ENCODE measurements around the gene YPEL4. TPM values are rescaled to one million over a fixed set of nuclear protein-coding genes. Genes with fewer than 3 reads are reported as not detected.
A peak's percentile ranks its signal among the peaks of the same experiment; 100 is the strongest.

YPEL4 gene
- polyA plus RNA-seq, 1 experiment = 1.1 TPM

DNA sequence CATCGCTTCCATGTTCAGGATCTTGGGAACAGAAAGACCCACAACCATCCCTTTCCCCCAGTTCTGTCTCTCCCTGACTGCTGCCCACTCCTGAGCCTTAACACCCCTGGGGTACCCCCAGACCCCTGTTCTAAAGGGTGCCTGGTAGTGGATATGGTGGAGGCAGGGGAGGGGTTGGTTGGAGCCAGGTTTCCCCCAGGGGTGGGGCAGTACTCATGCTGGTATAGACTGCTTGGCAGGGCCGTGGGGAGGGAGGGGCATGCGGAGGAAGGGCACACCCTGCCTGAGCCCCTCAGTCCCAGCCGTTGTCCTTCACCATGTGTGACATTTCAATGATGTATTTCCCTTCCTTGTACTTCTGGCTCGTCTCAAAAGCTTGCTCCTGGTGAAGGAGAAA, 4.0 kb downstream of the YPEL4 start:
- TF ChIP-seq, protein P1, sequence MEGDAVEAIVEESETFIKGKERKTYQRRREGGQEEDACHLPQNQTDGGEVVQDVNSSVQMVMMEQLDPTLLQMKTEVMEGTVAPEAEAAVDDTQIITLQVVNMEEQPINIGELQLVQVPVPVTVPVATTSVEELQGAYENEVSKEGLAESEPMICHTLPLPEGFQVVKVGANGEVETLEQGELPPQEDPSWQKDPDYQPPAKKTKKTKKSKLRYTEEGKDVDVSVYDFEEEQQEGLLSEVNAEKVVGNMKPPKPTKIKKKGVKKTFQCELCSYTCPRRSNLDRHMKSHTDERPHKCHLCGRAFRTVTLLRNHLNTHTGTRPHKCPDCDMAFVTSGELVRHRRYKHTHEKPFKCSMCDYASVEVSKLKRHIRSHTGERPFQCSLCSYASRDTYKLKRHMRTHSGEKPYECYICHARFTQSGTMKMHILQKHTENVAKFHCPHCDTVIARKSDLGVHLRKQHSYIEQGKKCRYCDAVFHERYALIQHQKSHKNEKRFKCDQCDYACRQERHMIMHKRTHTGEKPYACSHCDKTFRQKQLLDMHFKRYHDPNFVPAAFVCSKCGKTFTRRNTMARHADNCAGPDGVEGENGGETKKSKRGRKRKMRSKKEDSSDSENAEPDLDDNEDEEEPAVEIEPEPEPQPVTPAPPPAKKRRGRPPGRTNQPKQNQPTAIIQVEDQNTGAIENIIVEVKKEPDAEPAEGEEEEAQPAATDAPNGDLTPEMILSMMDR (IDR thresholded peaks at IDR 0.05; ENCODE audit: low read depth, low read length) = no peak
- POLR2A ChIA-PET = no interaction called here
- H3K4me3 ChIP-seq (ENCODE audit: low read depth, low read length) = no peak overlapping the region
- peaks cover 21% of the 10 kb centered on the region for H3K27me3 ChIP-seq (ENCODE audit: control insufficient read depth, insufficient read depth, low read length)
- H3K27ac ChIP-seq (ENCODE audit: low read depth, low read length) = peak overlapping the region; percentile 11
- DNase-seq (ENCODE audit: low read depth, low spot score) = no peak
- CTCF ChIA-PET = interaction anchor here (1.4 to 7.1 kb wide), 8 partner anchors 75 to 879 kb away, joined by 4 to 227 read pairs (median 11); partner anchors contain the start of genes SLC43A1 and UBE2L6
- no peaks in the 10 kb centered on the region; the same call in 1 of the 2 replicates for H3K9me3 ChIP-seq (ENCODE audit: control insufficient read depth, insufficient read depth, low read length)

DNA sequence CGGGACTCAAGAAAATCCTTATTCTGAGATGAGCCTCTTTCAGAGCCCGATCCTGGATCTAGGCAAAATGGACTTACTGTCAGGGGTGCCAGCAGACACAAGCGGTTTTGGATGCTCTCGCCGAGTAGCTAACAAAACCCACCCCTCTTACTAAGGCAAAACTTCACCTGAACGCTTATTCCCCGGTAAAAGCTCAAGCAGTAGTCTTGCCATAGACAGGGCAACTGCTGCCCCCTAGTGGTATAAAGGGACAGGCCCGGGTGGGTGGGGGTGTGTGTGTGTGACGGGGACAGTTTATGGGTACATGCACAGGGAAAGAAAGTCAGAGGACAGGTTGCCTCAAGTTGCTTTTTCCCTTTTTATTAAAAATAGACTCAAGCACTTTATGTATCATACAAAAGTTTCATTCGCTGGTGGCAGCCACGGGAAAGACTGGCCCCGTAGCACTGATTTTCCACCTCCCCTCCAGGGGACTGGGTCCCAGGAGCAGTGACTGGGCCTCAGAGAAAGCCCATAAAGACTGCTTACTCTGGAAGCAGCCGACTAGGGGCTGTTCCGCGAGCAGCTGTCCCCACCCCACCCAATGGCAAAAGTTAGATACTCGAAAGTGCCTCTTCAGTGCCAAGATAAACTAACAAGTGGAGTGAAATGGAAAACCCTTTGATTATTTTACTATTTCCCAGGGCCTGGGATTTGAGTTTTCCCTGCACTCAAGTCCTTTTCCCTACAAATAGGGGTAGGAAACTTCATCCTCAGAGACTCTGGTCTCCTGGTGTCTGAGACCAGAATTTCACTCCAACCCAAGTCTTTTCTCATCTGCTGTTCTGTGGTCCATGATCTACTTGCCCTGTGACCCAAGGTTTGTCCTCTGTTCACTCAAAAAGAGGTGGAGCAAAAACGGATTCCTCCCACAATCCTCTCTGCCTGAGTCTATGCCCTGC, 4.7 kb downstream of the YPEL4 start:
- H3K4me3 ChIP-seq (ENCODE audit: low read depth, low read length) = no peak overlapping the region
- H3K27ac ChIP-seq (ENCODE audit: low read depth, low read length) = peak overlapping the region; percentile 11
- peaks cover 21% of the 10 kb centered on the region for H3K27me3 ChIP-seq (ENCODE audit: control insufficient read depth, insufficient read depth, low read length)
- DNase-seq (ENCODE audit: low read depth, low spot score) = no peak
- ChIA-PET CTCF (interaction anchor here (0.6 to 7.1 kb wide), 48 partner anchors 7 to 879 kb away, joined by 3 to 227 read pairs (median 4); partner anchors contain the start of genes CLP1, SLC43A1, TIMM10 and UBE2L6), POLR2A (interaction anchor here (1.0 kb wide), 1 partner anchor 77 kb away, joined by 3 read pairs; no protein-coding TSS in a partner anchor)
- H3K9me3 ChIP-seq (ENCODE audit: control insufficient read depth, insufficient read depth, low read length) = no peaks in the 10 kb centered on the region; the same call in 1 of the 2 replicates
- TF ChIP-seq, protein P1 (IDR thresholded peaks at IDR 0.05; ENCODE audit: low read depth, low read length) = peak; percentile 86

DNA sequence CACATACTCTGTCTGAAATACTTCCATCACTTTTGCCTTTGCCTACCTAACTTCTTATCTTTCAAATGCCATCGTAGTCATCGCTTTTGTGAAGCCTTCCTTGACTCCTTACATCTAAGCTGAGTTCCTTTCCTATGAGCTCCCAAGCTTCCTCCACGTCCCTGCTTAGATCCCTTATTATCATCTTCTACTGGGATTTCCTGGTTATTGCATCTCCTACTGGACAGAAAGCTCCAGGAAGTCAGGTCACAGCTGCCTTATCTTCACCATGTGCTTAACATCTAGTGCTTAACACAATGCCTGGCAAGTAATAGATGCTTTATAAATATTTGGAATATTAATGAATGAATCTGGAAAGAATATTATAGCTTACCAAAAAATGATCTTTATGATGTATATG, 5.9 kb downstream of the YPEL4 start:
- ChIA-PET CTCF (interaction anchor here (0.6 to 7.1 kb wide), 40 partner anchors 8 to 881 kb away, joined by 3 to 227 read pairs (median 4); partner anchors contain the start of genes CLP1, SLC43A1, TIMM10 and UBE2L6), POLR2A (interaction anchor here (0.7 kb wide), 2 partner anchors 77 to 83 kb away, joined by 4 to 10 read pairs; partner anchors contain the start of gene UBE2L6)
- Histone ChIP-seq H3K27me3 (ENCODE audit: control insufficient read depth, insufficient read depth, low read length) (peaks cover 21% of the 10 kb centered on the region), H3K4me3 (ENCODE audit: low read depth, low read length) (no peak overlapping the region), H3K9me3 (ENCODE audit: control insufficient read depth, insufficient read depth, low read length) (no peaks in the 10 kb centered on the region; the same call in 1 of the 2 replicates), H3K27ac (ENCODE audit: low read depth, low read length) (no peak overlapping the region)
- TF ChIP-seq, protein P1 (IDR thresholded peaks at IDR 0.05; ENCODE audit: low read depth, low read length) = 0 out of 2 replicates have a peak, but pooled peaks have one; percentile 14
- DNase-seq (ENCODE audit: low read depth, low spot score) = no peak

DNA sequence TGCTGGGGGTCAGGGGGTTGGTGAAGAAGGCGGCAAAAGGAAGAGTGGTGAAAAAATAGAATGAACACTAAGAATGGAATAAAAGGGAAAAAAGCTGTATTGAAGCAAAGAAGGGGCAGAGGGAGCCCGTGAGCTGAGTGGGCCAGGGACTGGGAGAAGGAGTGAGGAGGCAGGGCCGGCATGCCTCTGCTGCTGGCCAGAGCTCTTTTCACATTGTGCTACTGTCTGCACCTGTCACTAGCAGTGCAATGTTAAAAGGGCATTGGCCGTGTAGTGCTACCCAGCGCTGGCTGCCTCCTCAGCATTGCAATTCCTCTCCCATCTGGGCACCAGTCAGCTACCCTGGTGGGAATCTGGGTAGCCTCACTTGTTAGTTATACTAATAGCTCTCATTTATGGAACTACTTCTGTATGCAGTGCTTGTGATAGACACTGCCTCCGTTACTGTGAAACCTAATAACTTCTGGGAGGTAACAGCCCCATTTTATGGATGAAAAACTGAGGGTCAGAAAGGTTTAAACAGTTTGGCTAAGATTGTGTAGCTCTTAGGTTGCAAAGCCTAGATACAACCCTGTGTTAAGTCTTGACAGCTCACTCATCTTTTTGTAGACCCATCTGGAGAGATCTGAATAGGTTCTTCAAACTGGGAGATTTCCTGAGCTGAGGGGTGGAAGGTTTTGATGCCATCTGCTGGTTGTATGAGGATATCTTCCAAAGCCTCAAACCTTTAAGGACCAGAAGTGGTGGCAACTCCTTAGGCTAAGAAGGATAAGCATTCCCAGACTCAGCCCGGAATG, 8.5 kb downstream of the YPEL4 start:
- Histone ChIP-seq H3K4me3 (ENCODE audit: low read depth, low read length) (peak overlapping the region; percentile 99), H3K9me3 (ENCODE audit: control insufficient read depth, insufficient read depth, low read length) (no peaks in the 10 kb centered on the region), H3K27me3 (ENCODE audit: control insufficient read depth, insufficient read depth, low read length) (peaks cover 5% of the 10 kb centered on the region), H3K27ac (ENCODE audit: low read depth, low read length) (peak overlapping the region; percentile 21)
- CTCF ChIA-PET = interaction anchor here (0.5 to 7.1 kb wide), 51 partner anchors 8 to 926 kb away, joined by 3 to 227 read pairs (median 5); partner anchors contain the start of genes CTNND1, RTN4RL2, SERPING1 and TIMM10
- DNase-seq (ENCODE audit: low read depth, low spot score) = peak; percentile 33
- POLR2A ChIA-PET = interaction anchor here (0.6 to 2.9 kb wide), 6 partner anchors 8 to 295 kb away, joined by 3 to 8 read pairs (median 4); partner anchors contain the start of genes TIMM10, UBE2L6 and YPEL4
- TF ChIP-seq, protein P1 (IDR thresholded peaks at IDR 0.05; ENCODE audit: low read depth, low read length) = peak; percentile 66
